ENCODE measurements around the gene PIK3R3. TPM values are rescaled to one million over a fixed set of nuclear protein-coding genes. Genes with fewer than 3 reads are reported as not detected.

The PIK3R3 gene
- total and polyA plus RNA-seq, 9 of the 15 experiments (the other 6 are each of a cell fraction or from before 2014, with no cell fraction given): 1.4 to 7.7 (median 4.6) TPM

GRCh38 chr1:46132529-46133180 is at the start of gene PIK3R3 (continued):
- TF ChIP-seq RREB1 (CRISPR knock-in tag; IDR thresholded peaks at IDR 0.05) (peak; percentile 85; the same call in 1 of the 2 replicates), TCF7 (IDR thresholded peaks at IDR 0.05; ENCODE audit: borderline replicate concordance) (0 out of 2 replicates have a peak, but pooled peaks have one; percentile 10), AFF4 (CRISPR knock-in tag; IDR thresholded peaks at IDR 0.05) (peak; percentile 92), ZNF23 (CRISPR knock-in tag; IDR thresholded peaks at IDR 0.05) (no peak), XRCC4 (IDR thresholded peaks at IDR 0.05; ENCODE audit: extremely low read depth, insufficient read depth, insufficient read length) (no peak), ZBTB2 (IDR thresholded peaks at IDR 0.05) (no peak; the same call in none of the 2 replicates), TEAD1 (CRISPR knock-in tag; IDR thresholded peaks at IDR 0.05) (peak in 1 of 2 experiments; percentile 97; a peak in 3 of 4 replicates), OTX1 (CRISPR knock-in tag; IDR thresholded peaks at IDR 0.05) (peak; percentile 77; the same call in 1 of the 2 replicates), RFX5 (IDR thresholded peaks at IDR 0.05; ENCODE audit: low read depth, low read length) (peak; percentile 91), SREBF1 (IDR thresholded peaks at IDR 0.05; ENCODE audit: borderline replicate concordance, low read depth, low read length) (peak; percentile 91), LEF1 (IDR thresholded peaks at IDR 0.05) (peak; percentile 81; the same call in 1 of the 2 replicates), ZFP1 (CRISPR knock-in tag; IDR thresholded peaks at IDR 0.05) (no peak)
- TF ChIP-seq, protein P1, sequence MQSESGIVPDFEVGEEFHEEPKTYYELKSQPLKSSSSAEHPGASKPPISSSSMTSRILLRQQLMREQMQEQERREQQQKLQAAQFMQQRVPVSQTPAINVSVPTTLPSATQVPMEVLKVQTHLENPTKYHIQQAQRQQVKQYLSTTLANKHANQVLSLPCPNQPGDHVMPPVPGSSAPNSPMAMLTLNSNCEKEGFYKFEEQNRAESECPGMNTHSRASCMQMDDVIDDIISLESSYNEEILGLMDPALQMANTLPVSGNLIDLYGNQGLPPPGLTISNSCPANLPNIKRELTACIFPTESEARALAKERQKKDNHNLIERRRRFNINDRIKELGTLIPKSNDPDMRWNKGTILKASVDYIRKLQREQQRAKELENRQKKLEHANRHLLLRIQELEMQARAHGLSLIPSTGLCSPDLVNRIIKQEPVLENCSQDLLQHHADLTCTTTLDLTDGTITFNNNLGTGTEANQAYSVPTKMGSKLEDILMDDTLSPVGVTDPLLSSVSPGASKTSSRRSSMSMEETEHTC (IDR thresholded peaks at IDR 0.05): peak; percentile 73; the same call in 1 of the 2 replicates
- TF ChIP-seq, protein P2, sequence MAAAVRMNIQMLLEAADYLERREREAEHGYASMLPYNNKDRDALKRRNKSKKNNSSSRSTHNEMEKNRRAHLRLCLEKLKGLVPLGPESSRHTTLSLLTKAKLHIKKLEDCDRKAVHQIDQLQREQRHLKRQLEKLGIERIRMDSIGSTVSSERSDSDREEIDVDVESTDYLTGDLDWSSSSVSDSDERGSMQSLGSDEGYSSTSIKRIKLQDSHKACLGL (CRISPR knock-in tag; IDR thresholded peaks at IDR 0.05; ENCODE audit: borderline replicate concordance, poor library complexity, severe bottlenecking): no peak

Measured in K562 (cell line).